Fibroblast of lung (primary cell): ENCODE data around the gene MT1H. TPM values are rescaled to one million over a fixed set of nuclear protein-coding genes. Genes with fewer than 3 reads are reported as not detected.

Source experiments
- DNase-seq, 2 donors: peaks; one replicate each; pipeline versions ENCODE4 v3.0.0 to v3.0.0-alpha.2; 2010; ENCODE audit warnings: low read depth in 2 of 2
- H2AFZ ChIP-seq: 2 replicates; pipeline ENCODE4 v1.5.1; 2012; ENCODE audit warnings: low read length, control low read depth, inconsistent platforms
- H3K27ac ChIP-seq: 2 replicates; pipeline ENCODE4 v1.5.1; 2011; ENCODE audit warnings: low read length, control low read depth; ENCODE audit not compliant: insufficient read depth
- H3K27me3 ChIP-seq: 2 replicates; pipeline ENCODE4 v1.5.1; 2011; ENCODE audit warnings: mild to moderate bottlenecking, low read length; ENCODE audit not compliant: control insufficient read depth, insufficient read depth
- H3K36me3 ChIP-seq: 2 replicates; pipeline ENCODE4 v1.5.1; 2011; ENCODE audit warnings: low read length; ENCODE audit not compliant: control insufficient read depth, insufficient read depth
- H3K4me1 ChIP-seq: 2 replicates; pipeline ENCODE4 v1.5.1; 2011; ENCODE audit warnings: low read length; ENCODE audit not compliant: control insufficient read depth, insufficient read depth; ENCODE audit errors: extremely low read depth
- H3K4me2 ChIP-seq: 2 replicates; pipeline ENCODE4 v1.5.1; 2011; ENCODE audit warnings: low read length, control low read depth; ENCODE audit not compliant: insufficient read depth; ENCODE audit errors: extremely low read depth
- H3K4me3 ChIP-seq, 4 experiments: fragments of 200-600 bp in 1 of 4; sonication (generic) in 1 of 4; replicated peaks in 1 of 4; 2 replicates each; pipeline ENCODE4 v1.5.1; 2011 to 2016; ENCODE audit warnings: low read length in 4 of 4, low read depth in 3 of 4, mild to moderate bottlenecking in 3 of 4, control low read depth in 2 of 4, inconsistent platforms in 1 of 4, mixed read lengths in 1 of 4; ENCODE audit not compliant: insufficient read depth in 1 of 4; ENCODE audit errors: control extremely low read depth in 1 of 4
- H3K79me2 ChIP-seq: 2 replicates; pipeline ENCODE4 v1.5.1; 2012; ENCODE audit warnings: mild to moderate bottlenecking, low read length, inconsistent platforms; ENCODE audit not compliant: control insufficient read depth, insufficient read depth
- H3K9ac ChIP-seq: 2 replicates; pipeline ENCODE4 v1.5.1; 2011; ENCODE audit warnings: mild to moderate bottlenecking, low read length, control low read depth; ENCODE audit not compliant: insufficient read depth
- H3K9me3 ChIP-seq: 2 replicates; pipeline ENCODE4 v1.5.1; 2012; ENCODE audit warnings: low read depth, low read length; ENCODE audit not compliant: control insufficient read depth, insufficient read depth
- H4K20me1 ChIP-seq: 2 replicates; pipeline ENCODE4 v1.5.1; 2011; ENCODE audit warnings: low read length; ENCODE audit not compliant: control insufficient read depth, insufficient read depth; ENCODE audit errors: extremely low read depth
- CTCF ChIP-seq, 2 donors: IDR thresholded peaks in 1 of 2; conservative IDR thresholded peaks in 1 of 2; 1 replicate in 1 of 2; 2 replicates in 1 of 2; pipeline ENCODE4 v1.5.1; 2011 to 2012; ENCODE audit warnings: low read length in 2 of 2, control low read depth in 1 of 2, inconsistent platforms in 1 of 2, low read depth in 1 of 2, mild to moderate bottlenecking in 1 of 2
- EZH2 ChIP-seq: IDR thresholded peaks from 2 replicates; pipeline ENCODE4 v1.5.1; 2012; ENCODE audit warnings: low read length, control low read depth, mild to moderate bottlenecking; ENCODE audit errors: missing control alignments
- polyA plus RNA-seq, 2 donors: library from polyadenylated mRNA; depleted of rRNA in 1 of 2; stranded (reverse) in 1 of 2; unstranded in 1 of 2; fragments of >200 nt; gene quantifications; 2 replicates each; pipeline ENCODE4 v1.2.1, GENCODE V29; 2011 to 2012; ENCODE audit warnings: missing spikeins in 1 of 2
- total RNA-seq: library from RNA; depleted of rRNA; stranded (reverse); fragments of >200 nt; gene quantifications from 2 replicates; pipeline ENCODE4 v1.2.1, GENCODE V29; 2014

The MT1H gene
- total and polyA plus RNA-seq, 2 donors (not counting 1 experiment from before 2014, with no cell fraction given), result not detected

GRCh38 chr16:56681939-56682702 is 12.5 kb downstream of the MT1H start, which contains the start of gene MT1X:
MT1X (plus strand) TSS chr16:56682470; CDS start chr16:56682541, 71 bp downstream.
- Histone ChIP-seq H4K20me1 (no peaks in the 10 kb centered on the region), H3K79me2 (no peaks in the 10 kb centered on the region)

GRCh38 chr16:56682703-56683397 is 13.2 kb downstream of the MT1H start:
- H3K4me3 ChIP-seq, result peak overlapping the region; percentile 70 to 87 (median 72)
- TF ChIP-seq EZH2 (no peak), CTCF (conservative IDR thresholded peaks at IDR 0.05 in 1 of 2, IDR thresholded peaks at IDR 0.05 in 1 of 2; ENCODE audit: low read depth in 1 of 2, low read length in 2 of 2) (no peak)
- H4K20me1 ChIP-seq, result no peaks in the 10 kb centered on the region
- H3K27ac ChIP-seq, result peak overlapping the region; percentile 54
- H3K4me2 ChIP-seq, result peak overlapping the region; percentile 95
- no peaks in the 10 kb centered on the region for H3K36me3 ChIP-seq
- peak overlapping the region; percentile 35 for H3K9ac ChIP-seq
- peaks cover 4% of the 10 kb centered on the region for H3K4me1 ChIP-seq
- peak overlapping the region; percentile 82 for H2AFZ ChIP-seq
- no peaks in the 10 kb centered on the region for H3K9me3 ChIP-seq
- H3K79me2 ChIP-seq, result no peaks in the 10 kb centered on the region
- H3K27me3 ChIP-seq, result no peaks in the 10 kb centered on the region
- DNase-seq, result no peak

More at GRCh38 chr16:56681939-56682702, 12.5 kb downstream of the MT1H start, which contains the start of gene MT1X:
- H3K27ac ChIP-seq, result peak within 1 kb of the TSS; percentile 54
- peak; percentile 84 to 87 for DNase-seq
- H2AFZ ChIP-seq, result peak within 1 kb of the TSS; percentile 88
- TF ChIP-seq CTCF (conservative IDR thresholded peaks at IDR 0.05 in 1 of 2, IDR thresholded peaks at IDR 0.05 in 1 of 2; ENCODE audit: low read depth in 1 of 2, low read length in 2 of 2) (no peak), EZH2 (no peak)
- peaks cover 4% of the 10 kb centered on the region for H3K4me1 ChIP-seq
- H3K36me3 ChIP-seq, result no peaks in the 10 kb centered on the region
- peak within 1 kb of the TSS; percentile 95 for H3K4me2 ChIP-seq
- peak within 1 kb of the TSS; percentile 70 to 87 (median 72) for H3K4me3 ChIP-seq
- H3K9me3 ChIP-seq, result no peaks in the 10 kb centered on the region
- peak within 1 kb of the TSS; percentile 35 for H3K9ac ChIP-seq
- H3K27me3 ChIP-seq, result no peaks in the 10 kb centered on the region
